AG10803 (cell line): ENCODE measurements around the gene FZD1.

ENCODE experiments used
- DNase-seq: peaks from one replicate; pipeline ENCODE4 v3.0.0; 2010; ENCODE audit warnings: low read depth
- H3K4me3 ChIP-seq: 2 replicates; pipeline ENCODE4 v1.5.1; 2011; ENCODE audit warnings: mild to moderate bottlenecking, low read length, control low read depth
- CTCF ChIP-seq: conservative IDR thresholded peaks from 2 replicates; pipeline ENCODE4 v1.5.1; 2011; ENCODE audit warnings: mild to moderate bottlenecking, low read length, control low read depth, inconsistent platforms

FZD1 gene

GRCh38 chr7:91264046-91264923, at the start of gene FZD1:
Gene FZD1 (plus strand): TSS chr7:91264433. CDS start chr7:91264881, 448 bp downstream.
- TF ChIP-seq CTCF, result no peak
- H3K4me3 ChIP-seq, result peak within 1 kb of the TSS; percentile 85
- peak; percentile 99 for DNase-seq

DNA sequence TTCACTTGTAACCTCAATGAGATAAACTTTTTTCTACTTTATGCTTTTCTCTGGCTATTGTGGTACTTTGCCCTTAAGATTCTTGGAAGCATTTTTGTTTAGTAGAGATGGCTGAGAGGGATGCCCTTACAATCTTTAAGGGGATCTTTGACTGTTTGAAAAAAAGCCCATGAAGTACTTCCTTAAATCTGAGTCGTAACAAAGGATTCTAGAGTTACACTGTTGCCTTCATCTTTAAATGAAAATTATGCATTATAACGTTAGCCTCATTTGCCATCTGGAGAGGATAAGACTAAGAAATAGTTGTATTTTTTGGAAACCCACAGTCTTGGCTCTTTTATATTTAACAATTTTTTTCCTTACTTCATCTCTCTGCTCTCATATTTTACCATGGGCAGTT, 37.8 kb upstream of the FZD1 start:
- no peak overlapping the region for H3K4me3 ChIP-seq
- no peak for TF ChIP-seq CTCF
- DNase-seq, result no peak

DNA sequence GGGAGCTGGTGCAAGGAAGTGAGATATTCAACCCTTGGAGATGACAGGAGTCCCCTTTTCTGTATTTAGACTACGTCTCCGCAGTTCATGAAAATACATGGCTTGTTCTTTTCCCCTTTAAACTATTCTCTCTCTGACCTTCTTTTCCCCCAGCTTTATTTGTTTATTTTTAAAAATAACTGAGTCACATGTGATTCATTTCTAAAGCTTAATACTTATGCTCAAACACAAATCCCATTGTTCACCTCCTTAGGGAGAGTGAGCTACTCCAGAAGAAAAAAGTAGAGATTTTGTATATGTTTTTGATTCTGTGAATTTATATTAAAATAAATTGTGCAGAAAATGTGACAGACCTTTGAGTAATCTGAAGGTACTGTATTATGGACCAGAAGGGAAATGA, 35.9 kb upstream of the FZD1 start:
- TF ChIP-seq CTCF, result no peak
- H3K4me3 ChIP-seq, result no peak overlapping the region
- no peak for DNase-seq

DNA sequence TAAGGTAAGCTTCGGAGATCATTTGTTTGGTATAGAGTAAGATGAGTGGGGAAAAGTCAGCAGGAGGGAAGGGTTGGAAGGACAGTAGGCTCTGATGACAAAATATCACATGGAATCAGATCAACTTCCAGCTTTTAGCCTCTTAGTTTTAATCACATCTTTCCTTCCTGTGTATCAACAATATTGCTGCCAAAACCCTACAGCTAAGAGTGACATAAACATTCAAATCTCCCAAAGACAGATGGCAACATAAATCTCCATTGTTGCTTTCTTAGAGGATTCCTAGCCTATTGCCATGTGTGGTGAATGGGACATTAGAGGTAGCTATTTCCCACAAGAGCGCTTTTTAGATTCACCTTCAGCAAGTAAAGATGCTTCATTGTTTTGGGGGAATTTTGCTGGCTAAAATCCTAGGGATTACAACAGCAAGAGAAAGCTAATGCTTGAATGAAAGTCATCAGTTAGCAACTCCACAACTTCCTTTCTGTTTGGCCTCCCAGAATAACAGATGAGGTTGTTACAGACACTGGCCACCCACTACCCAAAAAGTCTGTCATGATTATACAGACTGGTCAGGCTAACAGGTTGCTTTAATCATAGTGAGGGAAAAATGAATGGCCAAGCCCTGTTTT, 35.2 kb upstream of the FZD1 start:
- DNase-seq, result no peak
- no peak for TF ChIP-seq CTCF
- H3K4me3 ChIP-seq, result no peak overlapping the region

DNA sequence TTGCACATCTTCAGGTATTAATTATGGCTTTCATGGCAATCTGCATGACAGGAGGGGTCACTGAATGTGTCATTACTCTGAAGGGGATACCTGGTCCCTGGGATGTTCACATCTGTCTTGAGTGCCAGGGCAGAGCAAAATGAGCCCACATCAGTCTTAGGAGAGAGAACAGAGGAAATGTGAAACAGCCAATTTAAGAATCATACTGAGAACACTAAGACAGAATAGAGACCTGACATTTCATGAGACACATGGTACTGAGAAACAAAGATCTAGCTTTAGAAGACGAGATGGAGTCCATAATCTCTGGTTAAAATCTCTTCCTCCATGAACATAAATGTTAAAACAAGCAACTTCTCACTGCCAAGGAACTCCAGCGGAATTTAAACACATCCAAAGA, 34.1 kb upstream of the FZD1 start:
- H3K4me3 ChIP-seq, result no peak overlapping the region
- no peak for DNase-seq
- TF ChIP-seq CTCF, result no peak

DNA sequence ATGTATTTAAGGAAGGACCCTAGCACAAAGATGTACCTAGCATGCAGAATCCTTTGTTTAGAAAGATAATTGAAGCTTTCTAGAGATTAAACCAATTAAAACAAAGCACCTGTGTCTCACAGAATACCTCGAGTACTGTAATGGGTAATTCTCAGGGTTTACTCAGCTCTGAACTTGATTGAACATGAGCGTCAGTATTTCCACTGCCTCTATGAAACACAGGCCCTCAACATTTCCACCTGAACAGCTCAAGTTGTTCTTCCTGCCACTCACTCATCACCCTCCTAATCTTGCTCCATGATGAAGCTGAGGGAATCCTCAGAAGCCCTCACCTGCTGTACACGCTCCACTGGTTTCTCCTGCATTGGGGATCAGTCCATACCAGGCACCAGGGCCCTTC, 33.7 kb upstream of the FZD1 start:
- no peak overlapping the region for H3K4me3 ChIP-seq
- DNase-seq, result no peak
- TF ChIP-seq CTCF, result no peak

DNA sequence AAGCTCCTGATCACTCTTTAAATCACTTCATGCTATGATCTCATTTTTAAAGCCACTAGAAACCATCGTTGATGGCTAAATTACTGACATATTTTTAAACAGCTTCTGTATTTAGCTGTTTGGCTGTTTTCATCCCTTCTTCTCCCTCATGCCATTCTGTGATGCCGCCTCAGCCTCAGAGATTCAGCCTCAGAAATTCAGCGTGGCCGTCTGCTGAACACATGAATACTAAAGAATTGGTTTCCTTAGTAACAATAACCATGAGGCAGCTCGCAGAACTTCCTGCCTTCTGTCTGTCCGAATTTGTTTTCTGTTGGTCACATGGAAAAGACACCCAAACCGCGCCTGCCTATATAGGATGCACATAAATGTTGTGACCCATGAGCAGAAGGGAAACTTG, 31.0 kb upstream of the FZD1 start:
- no peak for TF ChIP-seq CTCF
- H3K4me3 ChIP-seq, result no peak overlapping the region

More for the DNA sequence above, 31.0 kb upstream of the FZD1 start:
- DNase-seq, result peak; percentile 35
